OCI-LY3 (cell line): ENCODE data around the gene ERO1A.

Experiments
- H2AFZ ChIP-seq: fragments of 200-600, 300-600 bp; shearing (Covaris generic); 2 replicates; pipeline ENCODE4 v1.6.0; 2014; ENCODE audit warnings: antibody characterized with exemption, low read depth, low read length
- H3K27ac ChIP-seq: fragments of 200-600, 300-600 bp; sonication (generic); 2 replicates; pipeline ENCODE4 v1.5.1; 2014; ENCODE audit warnings: mild to moderate bottlenecking, low read length, moderate library complexity, mixed read lengths
- H3K27me3 ChIP-seq: fragments of 200-600, 300-600 bp; sonication (generic); 2 replicates; pipeline ENCODE4 v1.6.1; 2014; ENCODE audit warnings: low read depth, low read length, mixed read lengths
- H3K36me3 ChIP-seq: fragments of 200-600, 300-600 bp; sonication (generic); replicated peaks from 2 replicates; pipeline ENCODE3; 2014; ENCODE audit warnings: low read depth, low read length, mixed read lengths
- H3K4me1 ChIP-seq: fragments of 300-600, 200-600 bp; sonication (generic); 2 replicates; pipeline ENCODE4 v1.6.1; 2014; ENCODE audit warnings: low read length, mixed read lengths
- H3K4me2 ChIP-seq: fragments of 200-600, 300-600 bp; sonication (generic); 2 replicates; pipeline ENCODE4 v1.6.1; 2014; ENCODE audit warnings: low read length, mixed read lengths
- H3K4me3 ChIP-seq: fragments of 300-600, 200-600 bp; sonication (generic); 2 replicates; pipeline ENCODE4 v1.5.1; 2014; ENCODE audit warnings: antibody characterized with exemption, mild to moderate bottlenecking, low read length, moderate library complexity
- H3K79me2 ChIP-seq: fragments of 300-600, 200-600 bp; shearing (Covaris generic); 2 replicates; pipeline ENCODE4 v1.6.1; 2014; ENCODE audit warnings: mild to moderate bottlenecking, low read length, mixed read lengths
- H3K9ac ChIP-seq: fragments of 300-600, 200-600 bp; shearing (Covaris generic); 2 replicates; pipeline ENCODE4 v1.6.0; 2014; ENCODE audit warnings: mild to moderate bottlenecking, low read length, moderate library complexity
- H3K9me3 ChIP-seq: fragments of 200-600, 300-600 bp; shearing (Covaris generic); 2 replicates; pipeline ENCODE4 v1.6.1; 2014; ENCODE audit warnings: low read length, mixed read lengths; ENCODE audit not compliant: insufficient read depth
- H4K20me1 ChIP-seq: fragments of 200-600, 300-600 bp; sonication (generic); 2 replicates; pipeline ENCODE4 v1.6.1; 2016; ENCODE audit warnings: low read length, mixed read lengths; ENCODE audit not compliant: insufficient read depth
- CTCF ChIP-seq: fragments of 200-600, 300-600 bp; sonication (generic); IDR thresholded peaks from 2 replicates; pipeline ENCODE4 v1.5.1; 2014; ENCODE audit warnings: antibody characterized with exemption, low read length, low read depth
- EZH2phosphoT487 ChIP-seq: fragments of 200-600 bp; shearing (Covaris generic); IDR thresholded peaks from 2 replicates; pipeline ENCODE4 v1.6.1; 2018; ENCODE audit warnings: antibody characterized with exemption, mixed run types, low read depth

ERO1A gene

GRCh38 chr14:52596861-52597260, 98.5 kb downstream of the ERO1A start:
- H3K27me3 ChIP-seq: no peaks in the 10 kb centered on the region
- H3K79me2 ChIP-seq: no peaks in the 10 kb centered on the region
- TF ChIP-seq EZH2phosphoT487: no peak
- no peak for TF ChIP-seq CTCF
- H4K20me1 ChIP-seq: no peaks in the 10 kb centered on the region
- H3K9me3 ChIP-seq: no peaks in the 10 kb centered on the region
- no peak overlapping the region for H3K4me3 ChIP-seq
- no peak overlapping the region for H3K4me2 ChIP-seq
- H3K36me3 ChIP-seq: no peaks in the 10 kb centered on the region
- no peak overlapping the region for H2AFZ ChIP-seq
- no peaks in the 10 kb centered on the region for H3K4me1 ChIP-seq
- no peak overlapping the region for H3K9ac ChIP-seq
- H3K27ac ChIP-seq: no peak overlapping the region

DNA sequence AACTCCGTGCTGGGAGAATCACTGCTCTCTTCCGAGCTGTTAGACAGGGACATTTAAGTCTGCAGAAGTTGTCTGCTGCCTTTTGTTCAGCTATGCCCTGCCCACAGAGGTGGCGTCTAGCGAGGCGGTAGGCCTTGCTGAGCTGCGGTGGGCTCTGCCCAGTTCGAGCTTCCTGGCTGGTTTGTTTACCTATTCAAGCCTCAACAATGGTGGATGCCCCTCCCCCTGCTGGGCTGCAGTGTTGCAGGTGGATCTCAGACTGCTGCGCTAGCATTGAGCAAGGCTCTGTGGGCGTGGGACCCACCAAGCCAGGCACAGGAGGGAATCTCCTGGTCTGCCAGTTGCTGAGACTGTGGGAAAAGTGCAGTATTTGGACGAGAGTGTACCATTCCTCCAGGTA, 99.0 kb downstream of the ERO1A start:
- H3K9me3 ChIP-seq: no peaks in the 10 kb centered on the region
- no peaks in the 10 kb centered on the region for H3K36me3 ChIP-seq
- H3K4me1 ChIP-seq: no peaks in the 10 kb centered on the region
- no peaks in the 10 kb centered on the region for H4K20me1 ChIP-seq
- H3K4me3 ChIP-seq: no peak overlapping the region
- no peak overlapping the region for H3K27ac ChIP-seq
- H3K9ac ChIP-seq: no peak overlapping the region
- H3K27me3 ChIP-seq: no peaks in the 10 kb centered on the region
- no peak overlapping the region for H2AFZ ChIP-seq
- H3K79me2 ChIP-seq: no peaks in the 10 kb centered on the region
- TF ChIP-seq CTCF (no peak), EZH2phosphoT487 (no peak)
- H3K4me2 ChIP-seq: no peak overlapping the region

- Histone ChIP-seq H2AFZ (no peak overlapping the region), H3K4me1 (no peaks in the 10 kb centered on the region), H3K4me3 (no peak overlapping the region), H3K79me2 (no peaks in the 10 kb centered on the region), H3K9me3 (no peaks in the 10 kb centered on the region), H3K27me3 (no peaks in the 10 kb centered on the region), H4K20me1 (no peaks in the 10 kb centered on the region), H3K4me2 (no peak overlapping the region), H3K36me3 (no peaks in the 10 kb centered on the region), H3K27ac (no peak overlapping the region), H3K9ac (no peak overlapping the region)
- TF ChIP-seq CTCF (no peak), EZH2phosphoT487 (no peak)
Observed at GRCh38 chr14:52590318-52590717, 105.0 kb downstream of the ERO1A start.
